Stimulated activated CD8-positive, alpha-beta memory T cell treated with anti-CD3 and anti-CD28 coated beads, Interleukin-15, amount 100 ng/mL, for 24 hours (primary cell): ENCODE data around the gene ZMIZ1.

Experiments
- DNase-seq: peaks from one replicate; pipeline ENCODE4 v3.0.0-alpha.2; 2020; ENCODE audit warnings: low read depth

The ZMIZ1 gene

GRCh38 chr10:79050896-79051555, 17.7 kb upstream of the ZMIZ1 start:
- DNase-seq = no peak

- no peak for DNase-seq
These were observed 17.0 kb upstream of the ZMIZ1 start for GRCh38 chr10:79051766-79052165.

GRCh38 chr10:79052291-79053080, 16.3 kb upstream of the ZMIZ1 start:
- DNase-seq = no peak

- no peak for DNase-seq
These were observed 15.7 kb upstream of the ZMIZ1 start for GRCh38 chr10:79053081-79053434.

GRCh38 chr10:79053481-79054202, 15.1 kb upstream of the ZMIZ1 start:
- no peak for DNase-seq

- no peak for DNase-seq
These were observed 14.3 kb upstream of the ZMIZ1 start for GRCh38 chr10:79054203-79055099.

GRCh38 chr10:79055100-79055782, 13.5 kb upstream of the ZMIZ1 start:
- no peak for DNase-seq

- no peak for DNase-seq
These were observed 12.9 kb upstream of the ZMIZ1 start for GRCh38 chr10:79055892-79056291.

GRCh38 chr10:79056361-79056735, 12.4 kb upstream of the ZMIZ1 start:
- no peak for DNase-seq

- DNase-seq = no peak
These were observed 11.9 kb upstream of the ZMIZ1 start for GRCh38 chr10:79056736-79057391.

- DNase-seq = no peak
These were observed 11.1 kb upstream of the ZMIZ1 start for GRCh38 chr10:79057481-79058275.

- DNase-seq = no peak
These were observed 9.6 kb upstream of the ZMIZ1 start for GRCh38 chr10:79058899-79059841.

GRCh38 chr10:79059859-79060379, 8.8 kb upstream of the ZMIZ1 start:
- DNase-seq = no peak

- no peak for DNase-seq
These were observed 8.0 kb upstream of the ZMIZ1 start for GRCh38 chr10:79060641-79061255.

GRCh38 chr10:79061441-79062315, 7.1 kb upstream of the ZMIZ1 start:
- no peak for DNase-seq

GRCh38 chr10:79063071-79063491, 5.7 kb upstream of the ZMIZ1 start:
- no peak for DNase-seq
